ENCODE results near the gene TDRD10. TPM values are rescaled to one million over a fixed set of nuclear protein-coding genes. Genes with fewer than 3 reads are reported as not detected.

TDRD10 gene
- polyA plus RNA-seq, 3 donors = not detected

- H3K9me3 Mint-ChIP-seq = no peaks in the 10 kb centered on the region
- Histone ChIP-seq H4K20me1 (ENCODE audit: insufficient read depth, low read length) (peaks cover 99% of the 10 kb centered on the region), H3K4me1 (ENCODE audit: control insufficient read depth in 1 of 2, insufficient read depth in 2 of 2, low read length in 2 of 2) (no peaks in the 10 kb centered on the region), H3K4me3 (replicated peaks in 1 of 3; ENCODE audit: low read depth in 2 of 3, low read length in 3 of 3) (no peak overlapping the region), H3K27ac (ENCODE audit: low read depth in 1 of 2, low read length in 2 of 2) (no peak overlapping the region), H2AFZ (ENCODE audit: insufficient read depth, low read depth, low read length, poor library complexity, severe bottlenecking) (no peak overlapping the region), H3K79me2 (ENCODE audit: insufficient read depth, low read length) (peaks cover 3% of the 10 kb centered on the region), H3K36me3 (replicated peaks in 1 of 2; ENCODE audit: control insufficient read depth in 1 of 2, insufficient read depth in 2 of 2, low read length in 2 of 2) (peaks cover 99 to 100% of the 10 kb centered on the region in 2 donors), H3K9ac (ENCODE audit: insufficient read depth, low read length, poor library complexity, severe bottlenecking) (no peak overlapping the region), H3K27me3 (ENCODE audit: control insufficient read depth in 2 of 2, insufficient read depth in 2 of 2, low read length in 2 of 2) (no peaks in the 10 kb centered on the region), H3K4me2 (replicated peaks; ENCODE audit: extremely low read depth, low read length, poor library complexity, severe bottlenecking) (no peak overlapping the region), H3K9me3 (replicated peaks in 1 of 2; ENCODE audit: control insufficient read depth in 1 of 2, insufficient read depth in 1 of 2, low read length in 2 of 2) (no peaks in the 10 kb centered on the region)
- no peak for TF ChIP-seq CTCF (IDR thresholded peaks at IDR 0.05)
- H3K36me3 Mint-ChIP-seq = peaks cover 92 to 98% of the 10 kb centered on the region in 2 donors
- peak overlapping the region in 1 of 7 donors; percentile 58 for H3K27ac Mint-ChIP-seq
- H3K4me3 Mint-ChIP-seq = no peak overlapping the region
- WGBS (ENCODE audit: insufficient coverage) = no CpG with 5 or more reads among the region's 5 CpGs
- DNase-seq = no peak
- intact Hi-C loops (cut with micrococcal nuclease) = no loop called here
- H3K27me3 Mint-ChIP-seq (ENCODE audit: low read depth in 3 of 3) = no peaks in the 10 kb centered on the region
- no peaks in the 10 kb centered on the region for H3K4me1 Mint-ChIP-seq
Measured at GRCh38 chr1:154590756-154591155, 88.7 kb downstream of the TDRD10 start.

DNA sequence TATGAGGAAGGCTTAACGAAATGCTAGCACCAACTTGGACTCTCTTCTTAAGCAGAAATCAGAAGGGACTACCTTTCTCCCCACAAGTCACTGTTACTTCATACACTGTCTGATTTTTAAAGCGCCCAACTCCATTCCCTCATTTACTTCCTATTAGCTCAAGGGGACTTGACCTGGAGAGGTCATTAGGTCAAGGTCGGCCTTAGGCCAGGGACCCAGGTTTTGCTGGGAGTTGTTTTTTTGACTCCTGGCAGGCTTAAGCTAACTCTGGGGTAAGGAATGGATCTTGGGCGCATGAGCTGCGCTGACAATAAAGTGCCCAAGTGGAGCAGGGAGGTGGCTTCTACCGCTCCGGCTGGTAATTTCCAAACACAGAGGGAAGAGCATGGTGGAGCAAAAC, 89.2 kb downstream of the TDRD10 start:
- H3K27ac ChIP-seq (ENCODE audit: low read depth in 1 of 2, low read length in 2 of 2) = peak overlapping the region in 1 of 2 donors; percentile 32
- DNase-seq = no peak
- H3K36me3 ChIP-seq (replicated peaks in 1 of 2; ENCODE audit: control insufficient read depth in 1 of 2, insufficient read depth in 2 of 2, low read length in 2 of 2) = peaks cover 99 to 100% of the 10 kb centered on the region in 2 donors
- intact Hi-C loops (cut with micrococcal nuclease) = no loop called here
- H3K4me2 ChIP-seq (replicated peaks; ENCODE audit: extremely low read depth, low read length, poor library complexity, severe bottlenecking) = no peak overlapping the region
- no peak for TF ChIP-seq CTCF (IDR thresholded peaks at IDR 0.05)
- 100% methylated on average over 2 of the region's 7 CpGs for WGBS (ENCODE audit: insufficient coverage)
- peaks cover 89 to 98% of the 10 kb centered on the region in 2 donors for H3K36me3 Mint-ChIP-seq
- no peaks in the 10 kb centered on the region for H3K27me3 Mint-ChIP-seq (ENCODE audit: low read depth in 3 of 3)
- no peaks in the 10 kb centered on the region for H3K9me3 ChIP-seq (replicated peaks in 1 of 2; ENCODE audit: control insufficient read depth in 1 of 2, insufficient read depth in 1 of 2, low read length in 2 of 2)
- H3K9me3 Mint-ChIP-seq = no peaks in the 10 kb centered on the region
- H2AFZ ChIP-seq (ENCODE audit: insufficient read depth, low read depth, low read length, poor library complexity, severe bottlenecking) = no peak overlapping the region
- no peaks in the 10 kb centered on the region for H3K27me3 ChIP-seq (ENCODE audit: control insufficient read depth in 2 of 2, insufficient read depth in 2 of 2, low read length in 2 of 2)
- no peak overlapping the region for H3K4me3 ChIP-seq (replicated peaks in 1 of 3; ENCODE audit: low read depth in 2 of 3, low read length in 3 of 3)
- H3K79me2 ChIP-seq (ENCODE audit: insufficient read depth, low read length) = peaks cover 6% of the 10 kb centered on the region
- no peaks in the 10 kb centered on the region for H3K4me1 Mint-ChIP-seq
- no peak overlapping the region for H3K4me3 Mint-ChIP-seq
- peak overlapping the region in 1 of 7 donors; percentile 78 for H3K27ac Mint-ChIP-seq
- H3K9ac ChIP-seq (ENCODE audit: insufficient read depth, low read length, poor library complexity, severe bottlenecking) = no peak overlapping the region
- no peaks in the 10 kb centered on the region for H3K4me1 ChIP-seq (ENCODE audit: control insufficient read depth in 1 of 2, insufficient read depth in 2 of 2, low read length in 2 of 2)
- H4K20me1 ChIP-seq (ENCODE audit: insufficient read depth, low read length) = peaks cover 99% of the 10 kb centered on the region
